Ectodermal cell (in vitro differentiated cells): Measurements from ENCODE around the gene FCAMR.

Source experiments
- H3K27ac ChIP-seq: 2 replicates; pipeline ENCODE4 v1.7.0; 2013; ENCODE audit warnings: mild to moderate bottlenecking, low read depth, low read length; ENCODE audit not compliant: insufficient read depth, poor library complexity, severe bottlenecking
- H3K27me3 ChIP-seq: 2 replicates; pipeline ENCODE4 v1.7.0; 2013; ENCODE audit warnings: mild to moderate bottlenecking, low read length; ENCODE audit not compliant: insufficient read depth, control insufficient read depth, poor library complexity, severe bottlenecking
- H3K36me3 ChIP-seq: one replicate; pipeline ENCODE4 v1.7.0; 2013; ENCODE audit warnings: low read length; ENCODE audit not compliant: control insufficient read depth, insufficient read depth
- H3K4me1 ChIP-seq: one replicate; pipeline ENCODE4 v1.7.0; 2013; ENCODE audit warnings: low read length; ENCODE audit not compliant: control insufficient read depth, insufficient read depth
- H3K4me3 ChIP-seq: 2 replicates; pipeline ENCODE4 v1.7.0; 2013; ENCODE audit warnings: low read depth, low read length, control low read depth; ENCODE audit not compliant: insufficient read depth
- H3K9me3 ChIP-seq: 2 replicates; pipeline ENCODE4 v1.7.0; 2013; ENCODE audit warnings: mild to moderate bottlenecking, low read length, moderate library complexity; ENCODE audit not compliant: control insufficient read depth
- WGBS, 2 experiments: methylation state at CpG; one replicate each; pipeline ENCODE4 v1.1.7; 2013; ENCODE audit warnings: missing lambda C conversion rate in 2 of 2; 5-methylcytosine and 5-hydroxymethylcytosine counted together

FCAMR gene

DNA sequence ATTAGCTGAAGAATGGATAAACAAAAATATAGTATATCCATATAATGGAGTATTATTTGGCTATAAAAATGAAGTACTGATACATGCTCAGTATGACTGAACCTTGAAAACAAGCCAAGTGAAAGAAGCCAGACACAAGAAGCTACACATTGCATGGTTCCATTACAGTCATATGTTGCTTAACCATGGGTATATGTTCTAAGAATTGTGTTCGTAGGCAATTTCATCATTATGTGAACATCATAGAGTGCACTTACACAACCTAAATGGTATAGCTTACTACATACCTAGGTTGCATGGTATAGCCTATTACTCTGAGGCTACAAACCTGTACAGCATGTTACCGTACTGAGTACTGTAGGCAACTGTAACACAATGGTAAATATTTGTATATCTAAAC lies 28.6 kb upstream of the FCAMR start:
- no peak overlapping the region for H3K27ac ChIP-seq
- H3K36me3 ChIP-seq = no peaks in the 10 kb centered on the region
- peaks cover 5% of the 10 kb centered on the region for H3K4me1 ChIP-seq
- no peaks in the 10 kb centered on the region for H3K27me3 ChIP-seq
- H3K9me3 ChIP-seq = no peaks in the 10 kb centered on the region
- H3K4me3 ChIP-seq = no peak overlapping the region
- 100% methylated on average over 1 of the region's 2 CpGs for WGBS, 2 experiments

DNA sequence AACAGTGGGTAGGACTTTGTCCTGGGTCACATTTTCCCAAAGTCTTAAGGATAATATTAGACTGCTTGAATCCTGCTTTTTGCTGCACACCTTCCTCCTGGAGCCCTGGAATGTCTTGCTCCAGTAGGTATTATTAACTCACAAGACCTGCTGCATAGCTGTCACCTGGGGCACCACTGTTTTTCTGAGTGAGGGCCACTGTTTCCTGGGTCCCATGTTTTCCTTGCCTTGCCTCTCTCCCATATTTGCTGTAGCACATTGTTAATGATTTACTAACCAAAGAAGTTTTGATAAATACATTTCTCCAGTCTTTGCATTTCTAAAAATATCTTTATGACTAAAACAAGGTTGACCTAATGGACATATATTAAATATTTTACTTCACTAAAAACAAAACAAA lies 22.5 kb upstream of the FCAMR start:
- no peaks in the 10 kb centered on the region for H3K36me3 ChIP-seq
- H3K4me1 ChIP-seq = no peaks in the 10 kb centered on the region
- no peaks in the 10 kb centered on the region for H3K9me3 ChIP-seq
- no peak overlapping the region for H3K27ac ChIP-seq
- H3K4me3 ChIP-seq = no peak overlapping the region
- H3K27me3 ChIP-seq = no peaks in the 10 kb centered on the region

DNA sequence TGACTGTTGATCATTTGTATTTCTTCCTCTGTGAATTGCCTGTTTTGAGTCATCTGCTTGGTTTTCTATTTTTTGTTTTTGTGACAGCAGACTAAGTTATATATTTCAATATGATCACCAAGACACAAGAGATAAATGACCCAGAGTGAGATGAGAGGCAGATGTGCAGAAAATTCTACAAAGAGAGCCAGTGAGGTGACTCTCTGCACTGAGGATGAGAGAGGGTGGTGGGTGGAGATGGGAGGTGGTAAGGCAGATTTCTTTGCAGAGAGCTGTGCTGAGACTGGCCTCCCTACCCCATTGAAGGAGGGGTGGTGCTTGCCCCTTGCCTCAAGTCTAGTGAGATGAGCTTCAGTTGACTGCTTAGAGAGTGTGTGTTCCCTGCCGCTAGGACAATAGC lies 17.6 kb upstream of the FCAMR start:
- Histone ChIP-seq H3K4me1 (peaks cover 3% of the 10 kb centered on the region), H3K4me3 (no peak overlapping the region), H3K9me3 (no peaks in the 10 kb centered on the region), H3K27me3 (no peaks in the 10 kb centered on the region), H3K27ac (no peak overlapping the region), H3K36me3 (no peaks in the 10 kb centered on the region)
- 85 to 88% methylated on average over 1 of the region's 1 CpG for WGBS, 2 experiments

DNA sequence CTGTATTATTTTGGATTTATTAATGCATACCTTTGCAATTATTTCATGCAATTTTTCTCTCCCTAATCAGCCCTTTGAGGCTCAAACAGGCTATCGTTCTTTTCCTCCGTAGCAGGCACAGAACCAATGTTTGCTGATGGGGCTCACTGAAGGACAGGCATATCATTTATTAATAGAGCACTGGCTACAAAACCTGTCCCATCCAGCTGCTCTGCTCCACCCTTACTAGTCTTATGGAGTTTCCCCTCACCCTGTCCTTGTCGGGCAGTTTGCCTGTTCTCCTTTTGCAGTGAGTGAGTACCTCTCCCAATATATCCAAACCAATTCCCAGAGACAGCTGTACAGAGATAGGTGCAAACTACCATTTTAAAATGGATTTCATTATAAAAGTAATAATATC lies 16.6 kb upstream of the FCAMR start:
- H3K27ac ChIP-seq = no peak overlapping the region
- H3K36me3 ChIP-seq = no peaks in the 10 kb centered on the region
- WGBS, 2 experiments = 92 to 98% methylated on average over 3 of the region's 3 CpGs
- no peaks in the 10 kb centered on the region for H3K9me3 ChIP-seq
- H3K4me3 ChIP-seq = no peak overlapping the region
- no peaks in the 10 kb centered on the region for H3K27me3 ChIP-seq
- peaks cover 3% of the 10 kb centered on the region for H3K4me1 ChIP-seq

DNA sequence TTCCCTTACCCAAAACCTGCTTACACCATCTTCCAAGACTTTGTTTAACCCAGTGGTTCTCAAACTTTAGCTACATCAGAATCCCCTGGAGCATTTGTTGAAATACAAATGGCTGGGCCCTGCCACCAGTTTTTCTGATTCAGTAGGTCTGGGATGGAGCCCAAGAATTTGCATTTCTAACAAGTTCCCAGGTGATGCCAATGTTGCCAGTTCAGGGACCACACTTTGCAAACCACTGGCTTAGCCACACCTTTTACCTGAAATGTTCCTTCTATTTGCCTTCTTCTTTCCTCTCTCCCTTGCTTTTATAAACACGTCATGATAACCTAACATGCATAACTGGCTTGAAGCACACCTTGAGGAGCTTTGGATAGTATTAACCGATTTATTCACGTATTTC lies 16.1 kb upstream of the FCAMR start:
- Histone ChIP-seq H3K4me3 (no peak overlapping the region), H3K27ac (no peak overlapping the region), H3K9me3 (no peaks in the 10 kb centered on the region), H3K36me3 (no peaks in the 10 kb centered on the region), H3K27me3 (no peaks in the 10 kb centered on the region), H3K4me1 (peaks cover 3% of the 10 kb centered on the region)
- 90 to 93% methylated on average over 3 of the region's 3 CpGs for WGBS, 2 experiments

DNA sequence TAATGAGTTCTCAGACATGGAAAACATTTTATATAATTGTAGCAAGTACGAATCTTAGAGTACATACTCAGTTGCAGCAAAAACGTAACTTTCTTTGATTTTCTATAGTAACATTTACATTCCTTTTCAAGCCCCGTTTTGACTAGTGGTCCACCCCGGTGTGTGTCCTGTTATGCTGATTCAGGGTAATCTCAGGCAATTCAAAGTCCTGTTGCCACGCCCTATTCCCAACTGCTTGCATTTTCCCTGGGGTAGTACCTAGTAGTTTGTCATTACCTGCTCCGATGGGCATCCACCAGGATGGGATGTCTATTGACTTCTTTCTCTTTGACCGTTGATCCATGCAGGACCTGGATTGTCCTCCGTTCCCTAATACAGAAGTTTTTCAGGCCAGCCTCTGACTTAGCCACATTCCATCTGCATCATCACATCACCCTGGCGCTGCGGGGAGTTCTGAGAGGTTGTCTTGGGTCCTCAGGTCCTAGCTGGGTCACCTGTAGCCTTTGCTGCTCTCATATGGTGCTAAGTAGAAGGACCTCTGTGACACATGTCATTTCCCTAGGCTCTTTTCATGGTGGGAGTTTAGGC lies 15.0 kb upstream of the FCAMR start:
- no peak overlapping the region for H3K4me3 ChIP-seq
- no peaks in the 10 kb centered on the region for H3K27me3 ChIP-seq
- H3K36me3 ChIP-seq = no peaks in the 10 kb centered on the region
- no peak overlapping the region for H3K27ac ChIP-seq
- peaks cover 3% of the 10 kb centered on the region for H3K4me1 ChIP-seq
- WGBS, 2 experiments = 53 to 56% methylated on average over 10 of the region's 10 CpGs
- no peaks in the 10 kb centered on the region for H3K9me3 ChIP-seq

DNA sequence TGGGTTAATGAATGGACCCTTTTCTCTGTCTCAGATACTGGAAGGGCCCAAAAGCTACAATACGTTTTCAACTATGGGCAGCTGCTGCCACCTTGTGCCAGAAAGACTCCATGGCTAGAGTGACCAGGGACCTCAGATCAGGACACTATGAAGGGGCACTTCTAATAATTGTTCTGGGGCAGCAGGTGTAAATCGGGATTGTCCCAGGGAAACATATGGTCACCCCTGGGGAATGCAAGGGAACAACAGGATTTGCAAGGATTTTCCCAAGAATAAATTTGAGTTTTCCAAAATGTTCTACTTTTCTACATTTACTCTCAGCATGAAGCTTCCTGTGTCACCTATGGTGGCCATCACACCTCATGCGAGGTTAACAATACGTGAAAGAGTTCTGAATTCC lies 12.0 kb upstream of the FCAMR start:
- Histone ChIP-seq H3K4me3 (no peak overlapping the region), H3K4me1 (peaks cover 3% of the 10 kb centered on the region), H3K9me3 (no peaks in the 10 kb centered on the region), H3K36me3 (no peaks in the 10 kb centered on the region), H3K27ac (no peak overlapping the region), H3K27me3 (no peaks in the 10 kb centered on the region)
- WGBS, 2 experiments = 33 to 45% methylated on average over 4 of the region's 4 CpGs

DNA sequence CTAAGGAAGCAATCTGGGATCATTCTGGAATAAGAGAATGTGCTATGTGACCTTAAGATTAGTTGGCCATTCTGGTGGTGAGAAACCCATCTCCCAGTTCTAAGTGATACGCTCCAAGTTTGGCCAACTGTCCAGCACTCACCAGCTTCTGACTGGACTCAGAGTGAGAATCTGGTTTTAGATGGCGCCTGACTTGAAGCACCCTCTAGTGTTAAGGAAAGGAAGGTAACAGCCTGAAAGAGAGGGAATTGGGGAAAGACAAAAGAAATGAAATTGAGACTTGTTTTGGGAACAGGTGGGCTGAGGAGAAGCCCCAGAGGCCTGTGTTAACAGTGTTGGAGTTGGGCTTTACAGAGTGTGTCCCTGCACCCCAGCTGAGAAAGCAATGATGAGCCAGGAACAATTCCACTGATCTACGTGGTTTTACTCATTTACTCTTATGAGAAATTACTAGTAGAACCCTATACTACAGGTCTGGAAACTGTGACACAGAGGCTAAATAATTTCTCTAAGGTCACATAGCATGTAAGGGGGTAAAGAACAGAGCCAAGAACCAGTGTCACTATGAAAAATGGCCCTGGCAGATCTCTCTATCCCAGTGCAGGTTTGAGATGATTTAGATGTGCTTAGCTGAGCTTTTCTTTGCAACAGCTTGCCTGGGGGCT lies 9.3 kb upstream of the FCAMR start:
- Histone ChIP-seq H3K9me3 (no peaks in the 10 kb centered on the region), H3K27ac (no peak overlapping the region), H3K4me1 (no peaks in the 10 kb centered on the region), H3K27me3 (no peaks in the 10 kb centered on the region), H3K36me3 (no peaks in the 10 kb centered on the region), H3K4me3 (no peak overlapping the region)
- WGBS, 2 experiments = 73 to 74% methylated on average over 3 of the region's 3 CpGs

DNA sequence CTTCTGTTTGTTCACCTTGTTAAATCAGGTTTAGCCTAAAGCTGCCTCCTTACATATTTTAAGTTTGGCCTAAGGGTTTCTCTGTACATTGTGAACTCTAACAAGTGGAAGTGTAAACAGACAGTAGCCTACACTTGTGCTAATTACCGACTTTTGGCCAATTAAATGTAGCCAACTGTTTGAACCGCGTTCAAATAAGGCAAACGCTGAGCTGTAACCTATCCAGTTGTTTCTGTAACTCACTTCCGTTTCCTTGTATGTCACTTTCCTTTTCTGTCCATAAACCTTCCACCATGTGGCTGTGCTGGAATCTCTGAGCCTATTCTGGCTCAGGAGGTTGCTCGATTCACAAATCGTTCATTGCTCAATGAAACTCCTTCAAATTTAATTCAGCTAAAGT lies 8.0 kb upstream of the FCAMR start:
- H3K27ac ChIP-seq = no peak overlapping the region
- no peaks in the 10 kb centered on the region for H3K27me3 ChIP-seq
- H3K4me3 ChIP-seq = no peak overlapping the region
- H3K9me3 ChIP-seq = no peaks in the 10 kb centered on the region
- H3K4me1 ChIP-seq = no peaks in the 10 kb centered on the region
- H3K36me3 ChIP-seq = no peaks in the 10 kb centered on the region
- WGBS, 2 experiments = 95 to 96% methylated on average over 7 of the region's 7 CpGs

DNA sequence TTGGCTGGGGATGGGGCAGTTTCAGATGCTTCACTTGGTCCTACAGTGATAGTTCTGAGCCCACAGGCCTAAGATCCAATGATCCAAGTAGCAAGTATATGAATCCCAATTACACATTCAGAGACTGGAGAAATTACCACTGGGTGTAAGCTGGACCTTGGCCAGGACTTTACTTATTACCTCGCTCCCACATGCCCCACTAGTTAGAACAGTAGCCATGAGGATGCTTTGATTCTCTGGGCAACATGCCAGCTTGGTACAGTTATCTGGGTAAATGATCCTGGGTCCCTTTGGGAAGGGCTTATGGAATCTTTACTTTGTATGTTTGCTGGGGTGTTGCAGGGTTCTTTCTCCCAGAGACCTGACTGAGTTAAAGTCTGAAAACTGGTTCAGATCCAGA lies 5.0 kb upstream of the FCAMR start:
- Histone ChIP-seq H3K27me3 (no peaks in the 10 kb centered on the region), H3K27ac (no peak overlapping the region)
- 85 to 100% methylated on average over 1 of the region's 1 CpG for WGBS, 2 experiments

DNA sequence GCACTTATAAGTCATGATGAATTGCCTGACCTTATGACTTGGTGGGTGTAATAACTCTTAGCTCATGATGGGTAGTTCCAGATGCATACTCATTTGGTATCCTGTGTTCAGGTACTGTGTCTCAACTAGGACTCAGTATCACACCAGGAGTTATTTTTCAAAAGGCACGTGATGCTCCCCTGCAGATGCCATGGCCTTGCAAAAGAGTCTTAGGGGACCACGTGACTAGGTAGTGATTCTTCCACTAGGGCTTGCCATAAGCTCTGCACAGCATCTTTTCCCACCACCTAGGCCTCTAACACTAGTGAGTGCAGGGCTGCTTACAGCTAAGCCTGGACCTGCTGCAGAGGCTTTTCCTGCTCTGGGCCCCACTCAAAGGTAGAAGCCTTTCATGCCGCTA lies 3.9 kb upstream of the FCAMR start:
- Histone ChIP-seq H3K27me3 (no peaks in the 10 kb centered on the region), H3K27ac (no peak overlapping the region), H3K4me1 (no peaks in the 10 kb centered on the region), H3K9me3 (no peaks in the 10 kb centered on the region), H3K36me3 (no peaks in the 10 kb centered on the region), H3K4me3 (no peak overlapping the region)
- WGBS, 2 experiments = 88 to 93% methylated on average over 3 of the region's 3 CpGs

More for the DNA sequence above, 5.0 kb upstream of the FCAMR start:
- H3K4me3 ChIP-seq = no peak overlapping the region
- no peaks in the 10 kb centered on the region for H3K4me1 ChIP-seq
- no peaks in the 10 kb centered on the region for H3K36me3 ChIP-seq
- H3K9me3 ChIP-seq = no peaks in the 10 kb centered on the region
